SK-N-MC (cell line): ENCODE measurements around the gene PQBP1.

Experiments
- DNase-seq: peaks from one replicate; pipeline ENCODE4 v3.0.0-alpha.2; 2011; ENCODE audit warnings: low read depth, low spot score
- H3K27ac ChIP-seq: fragments of 200-600 bp; sonication (generic); 2 replicates; pipeline ENCODE4 v1.5.1; 2016; ENCODE audit warnings: mixed run types
- H3K36me3 ChIP-seq: fragments of 200-600 bp; sonication (generic); 2 replicates; pipeline ENCODE4 v1.6.1; 2017; ENCODE audit warnings: antibody characterized with exemption, low read length, mixed read lengths; ENCODE audit not compliant: insufficient read depth
- H3K4me3 ChIP-seq: fragments of 200-600 bp; sonication (generic); 2 replicates; pipeline ENCODE4 v1.5.1; 2016
- H3K9ac ChIP-seq: fragments of 200-600 bp; sonication (generic); 2 replicates; pipeline ENCODE4 v1.8.0; 2017; ENCODE audit warnings: mixed run types, mixed read lengths; ENCODE audit not compliant: insufficient read length
- H3K9me3 ChIP-seq: fragments of 200-600 bp; sonication (generic); 2 replicates; pipeline ENCODE4 v1.6.1; 2017; ENCODE audit warnings: low read depth, mild to moderate bottlenecking, antibody characterized with exemption, low read length, moderate library complexity, mixed read lengths
- EZH2 ChIP-seq: fragments of 200-600 bp; sonication (generic); IDR thresholded peaks from one replicate; pipeline ENCODE4 v1.6.1; 2017; ENCODE audit warnings: antibody characterized with exemption
- FOXP2 ChIP-seq: optimal IDR thresholded peaks from 2 replicates; pipeline ENCODE3; 2011; ENCODE audit warnings: mild to moderate bottlenecking, moderate library complexity; ENCODE audit not compliant: insufficient read depth; ENCODE audit errors: extremely low read length, control extremely low read depth
- POLR2AphosphoS5 ChIP-seq: IDR thresholded peaks from 2 replicates; pipeline ENCODE4 v1.6.1; 2012; ENCODE audit warnings: mild to moderate bottlenecking, low read depth, low read length, borderline replicate concordance

Gene PQBP1

DNA sequence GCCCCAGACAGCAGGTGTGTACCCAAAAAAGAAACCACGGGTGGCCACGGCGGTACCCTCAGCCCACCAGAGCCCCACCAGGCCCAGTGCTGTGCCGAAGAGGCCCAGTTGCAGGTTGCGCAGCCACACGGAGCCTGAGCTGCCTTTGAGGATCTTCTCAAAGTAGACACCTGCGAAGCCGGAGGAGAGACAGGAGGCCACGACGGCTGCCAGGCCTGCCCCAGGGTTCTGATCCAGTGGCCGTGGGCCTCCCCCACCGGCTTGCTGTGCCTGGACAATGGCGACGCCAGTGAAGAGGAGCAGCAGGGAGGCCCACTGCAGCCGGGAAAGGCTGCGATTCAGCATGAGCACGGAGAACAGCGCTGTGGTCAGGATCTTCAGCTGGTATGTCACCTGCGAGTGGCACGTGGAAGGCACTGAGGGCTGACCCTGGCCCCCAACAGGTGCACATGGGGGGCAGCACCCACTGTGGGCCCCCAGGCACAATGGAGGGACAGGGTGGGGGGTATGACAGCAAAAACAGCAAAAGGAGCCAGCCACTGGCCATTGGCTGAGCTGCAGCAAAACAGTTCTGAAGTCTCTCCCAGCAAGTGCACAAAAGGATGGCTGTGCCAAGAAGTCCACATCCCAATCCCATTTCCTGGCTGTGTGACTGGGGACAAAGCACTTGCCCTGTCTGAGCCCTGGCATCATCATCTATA lies 7.5 kb downstream of the PQBP1 start:
- no peak overlapping the region for H3K9ac ChIP-seq
- H3K36me3 ChIP-seq = peaks cover 17% of the 10 kb centered on the region; the same call in 1 of the 2 replicates
- no peak overlapping the region for H3K27ac ChIP-seq
- TF ChIP-seq FOXP2 (no peak), EZH2 (no peak), POLR2AphosphoS5 (no peak)
- H3K9me3 ChIP-seq = no peaks in the 10 kb centered on the region
- no peak overlapping the region for H3K4me3 ChIP-seq
- no peak for DNase-seq

DNA sequence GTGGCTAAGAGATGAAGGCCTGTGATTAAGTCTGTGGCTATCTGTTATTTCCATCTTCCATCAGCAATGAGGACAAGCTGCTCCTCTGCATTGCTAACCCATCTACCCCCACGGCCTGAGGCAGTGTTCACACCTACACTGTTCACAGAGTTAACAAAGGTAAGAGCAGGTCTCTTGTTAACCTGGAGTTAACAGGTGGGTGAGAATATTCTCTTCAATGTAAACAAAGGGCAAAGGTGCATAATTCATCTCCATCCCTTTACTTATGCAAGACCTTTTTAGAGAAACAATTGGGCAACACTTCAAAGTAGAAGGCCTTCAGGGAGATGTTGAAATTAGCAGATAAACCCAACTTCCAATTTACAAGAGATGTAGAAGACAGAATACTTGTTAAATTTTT lies 10.9 kb downstream of the PQBP1 start:
- DNase-seq = no peak
- TF ChIP-seq POLR2AphosphoS5 = no peak
- TF ChIP-seq FOXP2 = no peak
- TF ChIP-seq EZH2 = no peak
- H3K36me3 ChIP-seq = 0 out of 2 replicates have a peak, but pooled peaks cover under 1% of the 10 kb centered on the region
- no peak overlapping the region for H3K27ac ChIP-seq
- H3K9ac ChIP-seq = no peak overlapping the region
- H3K9me3 ChIP-seq = no peaks in the 10 kb centered on the region
- no peak overlapping the region for H3K4me3 ChIP-seq

DNA sequence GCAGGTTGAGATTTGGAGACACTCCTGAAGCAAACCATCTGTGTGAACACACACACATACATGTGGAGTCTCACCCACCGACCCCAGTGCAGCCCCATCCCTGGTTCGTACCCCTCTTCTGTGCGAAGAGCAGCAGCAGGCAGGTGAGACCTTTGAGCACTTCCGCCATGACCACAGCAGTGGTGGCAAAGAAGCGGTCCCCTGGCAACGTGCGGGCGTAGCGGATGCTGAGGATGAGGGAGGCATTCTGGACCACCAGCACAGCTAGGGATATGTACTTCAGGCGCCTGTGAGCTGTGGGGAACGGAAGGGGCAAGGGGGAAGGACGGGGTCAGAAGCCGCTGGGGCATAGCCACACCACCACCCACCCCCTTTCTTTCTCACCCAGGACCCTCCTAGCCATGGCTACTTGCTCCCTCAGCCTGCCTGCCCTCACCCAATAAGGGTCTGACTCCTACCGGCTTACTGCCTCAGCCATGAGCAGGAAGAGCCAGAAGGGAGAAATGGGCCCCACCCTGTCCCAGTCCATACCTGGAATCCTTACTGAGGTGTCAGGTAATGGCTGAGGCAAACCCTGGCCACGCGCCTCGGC lies 12.1 kb downstream of the PQBP1 start:
- DNase-seq = no peak
- Histone ChIP-seq H3K36me3 (peaks cover 1% of the 10 kb centered on the region; the same call in 1 of the 2 replicates), H3K9ac (no peak overlapping the region), H3K4me3 (no peak overlapping the region), H3K9me3 (no peaks in the 10 kb centered on the region), H3K27ac (no peak overlapping the region)
- TF ChIP-seq FOXP2 = no peak
- TF ChIP-seq EZH2 = no peak
- TF ChIP-seq POLR2AphosphoS5 = no peak

DNA sequence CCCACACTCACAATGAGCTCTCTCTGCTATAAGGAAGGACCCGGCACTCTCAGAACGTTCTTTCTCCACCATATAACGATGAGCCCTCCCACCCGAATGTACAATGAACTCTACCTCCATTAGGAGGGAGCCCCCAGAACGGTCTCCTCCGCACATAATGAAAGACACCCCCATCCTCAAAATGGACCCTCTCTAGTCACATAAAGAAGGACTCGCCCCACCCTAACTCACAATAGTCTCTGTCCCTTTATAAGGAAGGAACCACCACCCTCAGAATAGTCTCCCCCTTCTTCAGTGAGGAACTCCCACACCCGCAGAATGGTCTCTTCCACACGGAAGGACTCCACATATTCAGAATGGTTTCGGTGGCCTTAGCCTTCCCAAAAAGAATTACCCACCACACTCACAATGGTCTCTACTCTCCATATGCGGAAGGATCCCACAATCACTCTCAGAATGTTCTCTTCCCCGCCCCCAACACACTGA lies 13.2 kb downstream of the PQBP1 start:
- no peak overlapping the region for H3K27ac ChIP-seq
- peak overlapping the region; percentile 78 for H3K4me3 ChIP-seq
- no peaks in the 10 kb centered on the region for H3K9me3 ChIP-seq
- H3K36me3 ChIP-seq = peaks cover 6% of the 10 kb centered on the region; the same call in 1 of the 2 replicates
- DNase-seq = no peak
- peak overlapping the region; percentile 79 for H3K9ac ChIP-seq
- TF ChIP-seq FOXP2 (no peak), POLR2AphosphoS5 (no peak), EZH2 (no peak)

DNA sequence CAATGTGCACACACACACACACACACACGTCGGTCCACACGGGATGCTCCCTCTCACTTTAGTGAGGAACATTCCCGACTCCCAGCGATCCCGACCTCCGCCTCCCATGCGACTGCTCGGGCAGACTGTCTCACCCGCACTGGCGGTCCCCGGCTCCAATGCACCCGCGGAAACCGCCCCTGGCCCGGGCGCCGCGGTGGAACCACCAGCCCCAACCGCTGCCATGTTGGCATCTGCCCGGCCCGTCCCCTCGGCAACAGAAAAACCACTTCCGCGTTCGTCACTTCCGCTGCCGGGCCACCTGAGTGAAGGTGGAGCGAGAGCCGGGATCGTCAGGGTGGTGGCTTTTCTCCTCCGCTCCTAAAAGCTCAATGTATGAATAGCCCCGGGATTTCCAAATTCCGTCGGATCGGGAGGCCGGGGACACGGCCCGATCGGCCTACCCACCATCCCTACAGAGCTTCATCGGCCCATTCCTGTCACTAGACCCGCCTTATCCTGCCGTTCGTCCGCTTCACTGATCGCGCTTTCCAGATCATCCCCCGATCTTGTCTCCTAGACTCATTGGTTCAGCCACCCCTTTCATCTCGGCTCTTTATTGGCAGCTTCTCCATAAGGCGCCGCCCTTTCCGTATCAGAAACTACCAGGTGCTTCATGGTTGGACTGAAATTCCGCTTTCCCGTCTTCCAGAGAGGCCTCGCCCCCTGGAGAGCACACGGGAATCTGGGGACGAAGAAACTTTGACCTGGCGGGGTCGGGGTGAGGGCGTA lies 13.9 kb downstream of the PQBP1 start, which contains the start of gene SLC35A2:
Gene SLC35A2 (minus strand): TSS at position 235 of the 771 bp plus-strand sequence. CDS start 10 bp downstream, at position 225.
- H3K36me3 ChIP-seq = peaks cover 8% of the 10 kb centered on the region; the same call in 1 of the 2 replicates
- no peak within 1 kb of the TSS for H3K27ac ChIP-seq
- H3K4me3 ChIP-seq = peak within 1 kb of the TSS; percentile 78
- TF ChIP-seq FOXP2 (no peak), POLR2AphosphoS5 (peak; percentile 68)
- no peaks in the 10 kb centered on the region for H3K9me3 ChIP-seq
- H3K9ac ChIP-seq = peak within 1 kb of the TSS; percentile 79
- no peak for DNase-seq

DNA sequence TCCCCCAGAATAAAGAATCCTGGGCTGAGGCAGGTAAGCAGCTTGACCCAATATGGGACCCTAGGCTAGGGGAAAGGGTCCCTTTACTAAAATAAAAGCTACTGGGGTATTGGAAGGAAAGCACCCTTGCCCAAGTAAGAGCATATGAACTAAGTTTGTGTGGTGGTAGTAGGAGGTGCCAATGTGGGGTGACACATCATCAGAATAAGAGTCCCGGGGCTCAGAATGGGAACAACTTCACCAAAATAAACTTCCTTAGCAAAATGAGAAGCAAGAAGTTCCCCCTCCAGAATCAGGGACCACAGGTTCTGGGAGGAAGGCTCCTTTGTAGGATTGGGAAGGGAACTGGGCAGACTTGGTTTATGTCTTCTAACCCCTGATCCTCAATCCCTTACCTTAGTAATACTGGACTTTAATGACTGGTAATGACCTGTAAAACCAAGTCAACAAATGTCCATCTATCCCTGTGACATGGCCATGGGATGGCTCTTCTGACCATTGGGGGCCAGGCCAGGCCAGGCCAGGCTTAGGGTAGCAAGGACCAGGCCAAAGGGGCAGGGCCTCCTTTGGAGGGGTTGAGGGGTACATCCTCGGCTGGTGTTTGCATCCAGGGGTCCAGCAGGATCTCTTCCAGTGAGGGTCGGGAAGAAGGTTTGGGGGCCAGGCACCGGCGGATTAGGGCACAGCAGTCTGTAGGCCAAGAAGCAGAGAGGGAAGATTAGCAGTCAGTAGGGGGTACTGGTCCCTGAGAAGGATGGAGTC lies 16.1 kb downstream of the PQBP1 start:
- DNase-seq = no peak
- TF ChIP-seq FOXP2 (no peak), EZH2 (no peak), POLR2AphosphoS5 (no peak)
- H3K36me3 ChIP-seq = peaks cover 8% of the 10 kb centered on the region; the same call in 1 of the 2 replicates
- no peaks in the 10 kb centered on the region for H3K9me3 ChIP-seq
- no peak overlapping the region for H3K9ac ChIP-seq
- H3K27ac ChIP-seq = no peak overlapping the region
- no peak overlapping the region for H3K4me3 ChIP-seq

DNA sequence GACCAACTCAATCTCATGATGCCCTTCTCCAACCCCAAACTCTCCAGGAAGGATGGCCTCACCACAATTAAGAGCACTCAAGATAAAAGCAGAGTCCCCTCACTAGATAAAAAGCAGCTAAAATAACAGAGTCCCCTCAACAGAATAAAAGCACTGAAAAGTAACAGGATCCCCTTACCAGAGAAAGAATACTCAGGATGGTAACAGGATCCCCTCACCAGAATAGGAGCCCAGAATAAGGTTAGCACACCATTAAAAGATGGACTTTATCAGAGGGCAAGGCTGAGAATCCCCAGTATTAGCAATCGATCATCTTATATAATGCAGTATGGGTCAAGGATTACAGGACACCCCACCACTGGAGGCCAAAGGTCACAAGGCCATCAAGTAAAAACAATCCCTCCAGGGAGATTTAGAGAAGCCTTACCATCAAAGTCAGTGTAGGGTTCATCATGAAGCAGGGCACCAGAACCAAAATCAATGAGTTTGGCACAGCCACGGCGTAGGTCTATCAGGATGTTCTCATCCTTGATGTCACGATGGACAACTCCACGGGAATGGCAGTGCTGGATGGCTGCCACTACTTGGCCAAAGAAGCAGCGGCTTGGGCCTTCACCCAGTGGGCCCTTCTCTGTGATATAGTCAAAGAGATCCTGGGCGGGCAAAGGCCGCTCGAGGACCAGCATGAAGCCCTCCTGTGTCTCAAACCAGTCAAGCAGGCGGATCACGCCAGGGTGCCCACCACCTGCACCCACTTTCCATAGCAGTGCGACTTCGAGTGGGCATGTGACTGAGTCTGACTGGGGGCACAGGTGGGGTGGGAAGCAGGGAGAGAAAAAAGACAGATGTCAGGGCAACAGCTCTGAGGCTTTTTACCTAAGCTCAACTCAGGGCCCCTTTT lies 17.1 kb downstream of the PQBP1 start:
- H3K9ac ChIP-seq = no peak overlapping the region
- H3K36me3 ChIP-seq = peaks cover 8% of the 10 kb centered on the region; the same call in 1 of the 2 replicates
- DNase-seq = no peak
- no peak overlapping the region for H3K4me3 ChIP-seq
- TF ChIP-seq EZH2 (no peak), FOXP2 (no peak), POLR2AphosphoS5 (no peak)
- H3K27ac ChIP-seq = no peak overlapping the region
- H3K9me3 ChIP-seq = no peaks in the 10 kb centered on the region
